Measurements from ENCODE around the gene SST. TPM values are rescaled to one million over a fixed set of nuclear protein-coding genes. Genes with fewer than 3 reads are reported as not detected.

The SST gene
- total RNA-seq, 2 experiments from 2014 or later: not detected

- H3K36me3 Mint-ChIP-seq (ENCODE audit: low read depth): no peaks in the 10 kb centered on the region
- CTCF ChIA-PET: interaction anchor here (0.6 to 3.4 kb wide), 2 partner anchors 9 to 15 kb away, joined by 3 to 15 read pairs; no protein-coding TSS in a partner anchor
- H3K27ac Mint-ChIP-seq: no peak overlapping the region
- no peaks in the 10 kb centered on the region for H3K4me1 ChIP-seq (ENCODE audit: insufficient read depth, low read length)
- no peaks in the 10 kb centered on the region for H3K36me3 ChIP-seq (ENCODE audit: insufficient read depth, low read length)
- TF ChIP-seq, protein P1, sequence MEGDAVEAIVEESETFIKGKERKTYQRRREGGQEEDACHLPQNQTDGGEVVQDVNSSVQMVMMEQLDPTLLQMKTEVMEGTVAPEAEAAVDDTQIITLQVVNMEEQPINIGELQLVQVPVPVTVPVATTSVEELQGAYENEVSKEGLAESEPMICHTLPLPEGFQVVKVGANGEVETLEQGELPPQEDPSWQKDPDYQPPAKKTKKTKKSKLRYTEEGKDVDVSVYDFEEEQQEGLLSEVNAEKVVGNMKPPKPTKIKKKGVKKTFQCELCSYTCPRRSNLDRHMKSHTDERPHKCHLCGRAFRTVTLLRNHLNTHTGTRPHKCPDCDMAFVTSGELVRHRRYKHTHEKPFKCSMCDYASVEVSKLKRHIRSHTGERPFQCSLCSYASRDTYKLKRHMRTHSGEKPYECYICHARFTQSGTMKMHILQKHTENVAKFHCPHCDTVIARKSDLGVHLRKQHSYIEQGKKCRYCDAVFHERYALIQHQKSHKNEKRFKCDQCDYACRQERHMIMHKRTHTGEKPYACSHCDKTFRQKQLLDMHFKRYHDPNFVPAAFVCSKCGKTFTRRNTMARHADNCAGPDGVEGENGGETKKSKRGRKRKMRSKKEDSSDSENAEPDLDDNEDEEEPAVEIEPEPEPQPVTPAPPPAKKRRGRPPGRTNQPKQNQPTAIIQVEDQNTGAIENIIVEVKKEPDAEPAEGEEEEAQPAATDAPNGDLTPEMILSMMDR (IDR thresholded peaks at IDR 0.05): no peak
- ATAC-seq (ENCODE audit: poor library complexity) (no peak), DNase-seq (no peak)
- no peaks in the 10 kb centered on the region for H3K4me1 Mint-ChIP-seq (ENCODE audit: low read depth)
- intact Hi-C loops (cut with DNase I, micrococcal nuclease): no loop called here
- no peaks in the 10 kb centered on the region for H3K9me3 ChIP-seq (ENCODE audit: control insufficient read depth in 1 of 2, insufficient read depth in 1 of 2, low read length in 2 of 2)
- no peak overlapping the region for H3K4me3 Mint-ChIP-seq
- no peak overlapping the region for H3K27ac ChIP-seq (ENCODE audit: low read depth in 1 of 2, low read length in 2 of 2)
- POLR2A ChIA-PET: no interaction called here
- no peaks in the 10 kb centered on the region for H3K27me3 ChIP-seq (ENCODE audit: control insufficient read depth in 1 of 2, insufficient read depth in 2 of 2, low read length in 2 of 2)
- no peak overlapping the region for H3K4me3 ChIP-seq (ENCODE audit: low read length)
- no peaks in the 10 kb centered on the region for H3K27me3 Mint-ChIP-seq
- H3K9me3 Mint-ChIP-seq: no peaks in the 10 kb centered on the region
These were observed 35.0 kb upstream of the SST start for GRCh38 chr3:187705164-187705563.

GRCh38 chr3:187702507-187703033, 32.4 kb upstream of the SST start, which contains the start of gene RTP2:
TSS of gene RTP2 (minus strand) at chr3:187702557. CDS start at chr3:187702128, 429 bp downstream.
- TF ChIP-seq, protein P1 (IDR thresholded peaks at IDR 0.05): no peak
- H3K9me3 Mint-ChIP-seq: no peaks in the 10 kb centered on the region
- H3K27me3 Mint-ChIP-seq: no peaks in the 10 kb centered on the region
- H3K4me1 Mint-ChIP-seq (ENCODE audit: low read depth): no peaks in the 10 kb centered on the region
- intact Hi-C loops (cut with DNase I, micrococcal nuclease): no loop called here
- ATAC-seq (ENCODE audit: poor library complexity): no peak
- Histone ChIP-seq H3K4me1 (ENCODE audit: insufficient read depth, low read length) (no peaks in the 10 kb centered on the region), H3K9me3 (ENCODE audit: control insufficient read depth in 1 of 2, insufficient read depth in 1 of 2, low read length in 2 of 2) (no peaks in the 10 kb centered on the region), H3K27ac (ENCODE audit: low read depth in 1 of 2, low read length in 2 of 2) (no peak within 1 kb of the TSS), H3K27me3 (ENCODE audit: control insufficient read depth in 1 of 2, insufficient read depth in 2 of 2, low read length in 2 of 2) (no peaks in the 10 kb centered on the region), H3K36me3 (ENCODE audit: insufficient read depth, low read length) (no peaks in the 10 kb centered on the region), H3K4me3 (ENCODE audit: low read length) (no peak within 1 kb of the TSS)
- H3K4me3 Mint-ChIP-seq: no peak within 1 kb of the TSS
- DNase-seq: no peak
- H3K36me3 Mint-ChIP-seq (ENCODE audit: low read depth): no peaks in the 10 kb centered on the region
- POLR2A ChIA-PET: no interaction called here
- H3K27ac Mint-ChIP-seq: no peak within 1 kb of the TSS
- CTCF ChIA-PET: interaction anchor here (3.4 kb wide), 1 partner anchor 12 kb away, joined by 15 read pairs; no protein-coding TSS in a partner anchor

- Mint-ChIP-seq H3K36me3 (ENCODE audit: low read depth) (no peaks in the 10 kb centered on the region), H3K4me1 (ENCODE audit: low read depth) (no peaks in the 10 kb centered on the region), H3K27ac (no peak overlapping the region), H3K9me3 (no peaks in the 10 kb centered on the region), H3K27me3 (peaks cover 12% of the 10 kb centered on the region), H3K4me3 (no peak overlapping the region)
- ChIA-PET POLR2A (no interaction called here), CTCF (no interaction called here)
- no peaks in the 10 kb centered on the region for H3K4me1 ChIP-seq (ENCODE audit: insufficient read depth, low read length)
- ATAC-seq (ENCODE audit: poor library complexity) (no peak), DNase-seq (no peak)
- intact Hi-C loops (cut with DNase I, micrococcal nuclease): no loop called here
- H3K4me3 ChIP-seq (ENCODE audit: low read length): no peak overlapping the region
- H3K9me3 ChIP-seq (ENCODE audit: control insufficient read depth in 1 of 2, insufficient read depth in 1 of 2, low read length in 2 of 2): no peaks in the 10 kb centered on the region
- peaks cover 0 to 3% of the 10 kb centered on the region in 2 experiments for H3K27me3 ChIP-seq (ENCODE audit: control insufficient read depth in 1 of 2, insufficient read depth in 2 of 2, low read length in 2 of 2)
- no peak overlapping the region for H3K27ac ChIP-seq (ENCODE audit: low read depth in 1 of 2, low read length in 2 of 2)
- H3K36me3 ChIP-seq (ENCODE audit: insufficient read depth, low read length): no peaks in the 10 kb centered on the region
- TF ChIP-seq, protein P1 (IDR thresholded peaks at IDR 0.05): no peak
These were observed 30.1 kb upstream of the SST start for GRCh38 chr3:187700249-187700648.

Measured in CD4-positive, alpha-beta T cell (primary cell).